ENCODE data around the gene LSM10. TPM values are rescaled to one million over a fixed set of nuclear protein-coding genes. Genes with fewer than 3 reads are reported as not detected.

Gene LSM10
- total RNA-seq, 1 donor, result 6.2 TPM

DNA sequence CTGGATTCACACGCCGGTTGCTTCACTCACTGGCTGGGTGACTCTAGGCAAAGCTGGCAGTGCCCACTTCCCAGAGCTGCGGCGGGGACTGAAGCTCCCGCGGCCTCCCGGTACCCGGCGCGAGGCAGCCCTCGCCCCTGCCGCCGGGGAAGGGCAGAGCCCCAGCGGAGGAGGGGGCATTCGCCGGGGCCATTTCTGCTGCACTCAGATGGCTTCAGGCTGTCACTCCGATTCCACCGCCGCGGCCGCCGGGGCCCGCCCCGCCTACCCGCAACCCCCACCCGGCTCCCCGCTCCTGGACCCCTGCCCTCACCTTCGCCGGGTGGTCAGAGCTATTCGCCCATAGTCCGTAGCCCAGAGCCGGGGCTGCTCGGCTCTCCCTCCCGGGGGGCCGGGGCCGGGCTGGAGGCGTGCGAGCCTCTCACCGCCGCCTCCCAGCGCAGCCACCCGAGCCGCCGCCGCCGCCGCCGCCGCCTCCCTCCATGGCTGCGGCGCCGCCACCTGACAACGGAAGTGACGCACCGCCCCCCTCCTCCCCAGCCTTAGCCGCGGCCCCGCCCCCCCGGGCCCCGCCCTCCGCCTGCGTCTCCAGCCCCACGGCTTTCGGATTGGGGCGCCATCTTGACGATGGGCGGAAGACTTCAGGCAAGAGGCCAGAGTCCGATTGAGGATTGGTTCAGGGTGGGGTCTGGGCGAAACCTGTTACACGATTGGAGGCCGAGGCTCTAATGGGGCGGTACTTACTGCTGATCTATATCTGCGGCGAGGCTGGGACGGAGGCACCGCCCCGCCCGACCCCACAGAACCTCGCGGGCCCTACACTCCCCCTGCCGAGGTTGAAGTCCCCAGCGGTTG, 12.1 kb downstream of the LSM10 start, which contains the start of gene STK40:
Gene STK40 (minus strand): TSS at position 515 of the 855 bp plus-strand sequence. CDS start 24,592 bp downstream, outside the sequence.
- Histone ChIP-seq H3K9me3 (ENCODE audit: low read depth, low read length) (no peaks in the 10 kb centered on the region), H3K4me1 (ENCODE audit: insufficient read depth, low read length) (peaks cover 29% of the 10 kb centered on the region), H3K4me2 (ENCODE audit: insufficient read depth, low read length) (peak within 1 kb of the TSS; percentile 100), H3K79me2 (ENCODE audit: insufficient read depth, low read length) (peaks cover 49% of the 10 kb centered on the region), H3K27me3 (ENCODE audit: insufficient read depth, low read length) (no peaks in the 10 kb centered on the region), H4K20me1 (ENCODE audit: insufficient read depth, low read length) (peaks cover 38% of the 10 kb centered on the region), H3K4me3 (ENCODE audit: insufficient read depth, low read length) (peak within 1 kb of the TSS; percentile 92), H3K27ac (ENCODE audit: low read depth, low read length) (peak within 1 kb of the TSS; percentile 88), H3K36me3 (ENCODE audit: insufficient read depth, low read length) (peaks cover 14% of the 10 kb centered on the region), H2AFZ (ENCODE audit: low read length) (peak within 1 kb of the TSS; percentile 74)
- DNase-seq (ENCODE audit: insufficient read length, low spot score, missing footprints), result peak; percentile 98
- TF ChIP-seq, protein P1, sequence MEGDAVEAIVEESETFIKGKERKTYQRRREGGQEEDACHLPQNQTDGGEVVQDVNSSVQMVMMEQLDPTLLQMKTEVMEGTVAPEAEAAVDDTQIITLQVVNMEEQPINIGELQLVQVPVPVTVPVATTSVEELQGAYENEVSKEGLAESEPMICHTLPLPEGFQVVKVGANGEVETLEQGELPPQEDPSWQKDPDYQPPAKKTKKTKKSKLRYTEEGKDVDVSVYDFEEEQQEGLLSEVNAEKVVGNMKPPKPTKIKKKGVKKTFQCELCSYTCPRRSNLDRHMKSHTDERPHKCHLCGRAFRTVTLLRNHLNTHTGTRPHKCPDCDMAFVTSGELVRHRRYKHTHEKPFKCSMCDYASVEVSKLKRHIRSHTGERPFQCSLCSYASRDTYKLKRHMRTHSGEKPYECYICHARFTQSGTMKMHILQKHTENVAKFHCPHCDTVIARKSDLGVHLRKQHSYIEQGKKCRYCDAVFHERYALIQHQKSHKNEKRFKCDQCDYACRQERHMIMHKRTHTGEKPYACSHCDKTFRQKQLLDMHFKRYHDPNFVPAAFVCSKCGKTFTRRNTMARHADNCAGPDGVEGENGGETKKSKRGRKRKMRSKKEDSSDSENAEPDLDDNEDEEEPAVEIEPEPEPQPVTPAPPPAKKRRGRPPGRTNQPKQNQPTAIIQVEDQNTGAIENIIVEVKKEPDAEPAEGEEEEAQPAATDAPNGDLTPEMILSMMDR (IDR thresholded peaks at IDR 0.05; ENCODE audit: extremely low read depth, low read depth, low read length), result no peak

DNA sequence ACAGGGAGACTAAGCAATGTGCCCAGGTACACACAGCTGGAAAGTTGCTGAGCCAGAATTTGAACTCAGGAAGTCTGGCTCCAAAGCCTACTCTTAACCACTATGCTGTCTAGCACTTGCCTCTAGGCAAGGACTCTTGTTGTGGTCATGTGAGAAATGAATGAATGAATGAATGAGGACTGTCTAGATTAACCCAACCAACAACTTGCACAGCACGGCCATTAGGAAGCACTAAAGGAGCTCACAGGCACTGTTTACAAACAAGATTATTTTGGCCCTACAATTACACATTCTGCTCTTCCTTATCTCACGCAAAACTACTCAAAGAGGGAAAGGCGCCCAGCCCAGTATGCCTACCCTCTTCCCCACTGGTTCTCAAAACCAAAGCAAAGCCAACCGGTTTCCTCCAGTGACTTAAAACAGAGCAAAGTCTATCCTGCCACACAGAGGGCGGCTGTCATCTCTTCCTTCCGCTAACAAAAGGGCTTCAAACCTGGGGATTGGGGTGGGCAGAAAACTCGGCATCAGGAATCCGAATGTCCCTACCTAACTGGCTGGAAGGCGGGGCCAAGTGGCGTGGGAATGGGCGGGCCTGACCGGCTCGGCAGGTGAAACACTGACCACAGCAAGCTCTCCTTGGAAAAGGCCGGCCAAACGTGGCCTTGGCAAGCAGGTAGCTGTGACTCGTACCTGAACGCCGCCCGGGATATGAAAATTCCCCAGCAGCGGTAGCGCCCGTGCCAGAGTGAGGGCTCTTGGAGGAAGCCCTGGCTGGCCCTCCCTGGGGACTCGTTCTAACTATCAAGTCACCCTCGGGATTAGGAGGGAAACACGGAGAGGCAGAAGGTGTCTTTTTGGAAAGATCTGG, 12.9 kb downstream of the LSM10 start:
- DNase-seq (ENCODE audit: insufficient read length, low spot score, missing footprints), result no peak
- peak overlapping the region; percentile 56 for H2AFZ ChIP-seq (ENCODE audit: low read length)
- H3K79me2 ChIP-seq (ENCODE audit: insufficient read depth, low read length), result peaks cover 58% of the 10 kb centered on the region

DNA sequence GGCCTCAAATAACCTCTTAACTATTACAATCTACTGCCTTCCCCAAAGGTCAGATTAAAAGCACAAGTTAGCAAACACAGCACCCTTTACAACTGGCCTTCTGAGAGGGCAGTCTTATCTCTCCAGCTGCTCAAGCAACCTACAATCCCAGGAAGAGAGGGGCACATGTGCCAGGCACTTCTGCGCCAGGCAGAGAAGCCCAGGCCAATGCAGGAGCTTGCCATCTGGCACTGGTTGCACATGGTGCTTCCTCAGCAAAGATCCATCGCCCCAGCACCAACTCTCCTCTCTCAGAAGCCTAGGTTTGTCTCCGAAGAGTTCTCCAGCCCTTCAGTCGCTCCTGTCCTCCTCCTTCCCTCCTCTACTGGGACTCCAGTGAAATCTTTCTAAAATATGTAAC, 14.5 kb downstream of the LSM10 start:
- Histone ChIP-seq H3K9me3 (ENCODE audit: low read depth, low read length) (no peaks in the 10 kb centered on the region), H3K79me2 (ENCODE audit: insufficient read depth, low read length) (peaks cover 71% of the 10 kb centered on the region), H3K4me2 (ENCODE audit: insufficient read depth, low read length) (no peak overlapping the region), H3K4me1 (ENCODE audit: insufficient read depth, low read length) (peaks cover 29% of the 10 kb centered on the region), H3K27me3 (ENCODE audit: insufficient read depth, low read length) (no peaks in the 10 kb centered on the region), H4K20me1 (ENCODE audit: insufficient read depth, low read length) (peaks cover 54% of the 10 kb centered on the region), H3K4me3 (ENCODE audit: insufficient read depth, low read length) (no peak overlapping the region), H3K27ac (ENCODE audit: low read depth, low read length) (peak overlapping the region; percentile 11), H2AFZ (ENCODE audit: low read length) (no peak overlapping the region), H3K36me3 (ENCODE audit: insufficient read depth, low read length) (peaks cover 13% of the 10 kb centered on the region)
- TF ChIP-seq, protein P1 (IDR thresholded peaks at IDR 0.05; ENCODE audit: extremely low read depth, low read depth, low read length), result no peak
- no peak for DNase-seq (ENCODE audit: insufficient read length, low spot score, missing footprints)

More for the DNA sequence above, 12.9 kb downstream of the LSM10 start:
- TF ChIP-seq, protein P1 (IDR thresholded peaks at IDR 0.05; ENCODE audit: extremely low read depth, low read depth, low read length), result no peak
- Histone ChIP-seq H3K27ac (ENCODE audit: low read depth, low read length) (peak overlapping the region; percentile 88), H3K9me3 (ENCODE audit: low read depth, low read length) (no peaks in the 10 kb centered on the region), H3K27me3 (ENCODE audit: insufficient read depth, low read length) (no peaks in the 10 kb centered on the region), H3K36me3 (ENCODE audit: insufficient read depth, low read length) (peaks cover 12% of the 10 kb centered on the region), H3K4me2 (ENCODE audit: insufficient read depth, low read length) (peak overlapping the region; percentile 94), H3K4me1 (ENCODE audit: insufficient read depth, low read length) (peaks cover 29% of the 10 kb centered on the region), H4K20me1 (ENCODE audit: insufficient read depth, low read length) (peaks cover 47% of the 10 kb centered on the region), H3K4me3 (ENCODE audit: insufficient read depth, low read length) (peak overlapping the region; percentile 92)

All from osteoblast (primary cell).